Measurements from ENCODE around the gene ACSL4.

Gene ACSL4

GRCh38 chrX:109632906-109633504, 100.1 kb downstream of the ACSL4 start:
- H3K4me3 ChIP-seq (ENCODE audit: low read depth in 1 of 2, low read length in 2 of 2): no peak overlapping the region
- no peaks in the 10 kb centered on the region for H3K36me3 ChIP-seq (ENCODE audit: insufficient read depth, low read length)
- no peaks in the 10 kb centered on the region for H3K27me3 ChIP-seq (ENCODE audit: control insufficient read depth in 1 of 2, insufficient read depth in 2 of 2, low read length in 2 of 2)
- H3K9me3 ChIP-seq (ENCODE audit: low read length): no peaks in the 10 kb centered on the region
- H3K4me1 ChIP-seq (ENCODE audit: insufficient read depth, low read length): no peaks in the 10 kb centered on the region
- no peak overlapping the region for H3K9ac ChIP-seq (ENCODE audit: low read length)
- no peak overlapping the region for H3K27ac ChIP-seq (ENCODE audit: low read depth, low read length)

DNA sequence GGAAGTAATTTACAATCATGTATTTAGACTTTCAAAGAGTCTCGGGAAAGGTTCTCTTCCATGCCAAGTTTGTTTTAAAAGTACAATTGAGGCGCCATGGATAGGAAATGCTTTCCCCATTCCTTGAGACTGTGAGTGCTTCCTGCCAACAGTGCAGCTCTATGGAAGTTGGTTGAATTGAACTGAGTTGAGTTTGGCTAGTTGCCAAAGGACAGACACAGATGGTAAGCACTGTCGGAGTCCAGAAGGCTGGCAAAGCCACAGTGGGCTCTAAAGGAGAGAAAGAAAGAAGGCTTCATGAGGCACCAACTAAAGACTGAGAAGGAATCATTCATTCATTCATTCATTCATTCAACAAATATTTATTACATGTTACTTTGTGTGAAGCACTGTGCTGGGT, 103.7 kb downstream of the ACSL4 start:
- Histone ChIP-seq H3K9ac (ENCODE audit: low read length) (no peak overlapping the region), H3K27me3 (ENCODE audit: control insufficient read depth in 1 of 2, insufficient read depth in 2 of 2, low read length in 2 of 2) (peaks cover 0 to 13% of the 10 kb centered on the region in 2 donors)

GRCh38 chrX:109626637-109627036, 106.4 kb downstream of the ACSL4 start:
- Histone ChIP-seq H3K9ac (ENCODE audit: low read length) (no peak overlapping the region), H3K27me3 (ENCODE audit: control insufficient read depth in 1 of 2, insufficient read depth in 2 of 2, low read length in 2 of 2) (peaks cover 0 to 18% of the 10 kb centered on the region in 2 donors), H3K4me1 (ENCODE audit: insufficient read depth, low read length) (no peaks in the 10 kb centered on the region), H3K4me3 (ENCODE audit: low read depth in 1 of 2, low read length in 2 of 2) (no peak overlapping the region), H3K9me3 (ENCODE audit: low read length) (no peaks in the 10 kb centered on the region), H3K36me3 (ENCODE audit: insufficient read depth, low read length) (no peaks in the 10 kb centered on the region), H3K27ac (ENCODE audit: low read depth, low read length) (no peak overlapping the region)

More for the DNA sequence above, 103.7 kb downstream of the ACSL4 start:
- no peaks in the 10 kb centered on the region for H3K36me3 ChIP-seq (ENCODE audit: insufficient read depth, low read length)
- H3K27ac ChIP-seq (ENCODE audit: low read depth, low read length): no peak overlapping the region
- H3K4me3 ChIP-seq (ENCODE audit: low read depth in 1 of 2, low read length in 2 of 2): no peak overlapping the region
- no peaks in the 10 kb centered on the region for H3K9me3 ChIP-seq (ENCODE audit: low read length)
- H3K4me1 ChIP-seq (ENCODE audit: insufficient read depth, low read length): no peaks in the 10 kb centered on the region

DNA sequence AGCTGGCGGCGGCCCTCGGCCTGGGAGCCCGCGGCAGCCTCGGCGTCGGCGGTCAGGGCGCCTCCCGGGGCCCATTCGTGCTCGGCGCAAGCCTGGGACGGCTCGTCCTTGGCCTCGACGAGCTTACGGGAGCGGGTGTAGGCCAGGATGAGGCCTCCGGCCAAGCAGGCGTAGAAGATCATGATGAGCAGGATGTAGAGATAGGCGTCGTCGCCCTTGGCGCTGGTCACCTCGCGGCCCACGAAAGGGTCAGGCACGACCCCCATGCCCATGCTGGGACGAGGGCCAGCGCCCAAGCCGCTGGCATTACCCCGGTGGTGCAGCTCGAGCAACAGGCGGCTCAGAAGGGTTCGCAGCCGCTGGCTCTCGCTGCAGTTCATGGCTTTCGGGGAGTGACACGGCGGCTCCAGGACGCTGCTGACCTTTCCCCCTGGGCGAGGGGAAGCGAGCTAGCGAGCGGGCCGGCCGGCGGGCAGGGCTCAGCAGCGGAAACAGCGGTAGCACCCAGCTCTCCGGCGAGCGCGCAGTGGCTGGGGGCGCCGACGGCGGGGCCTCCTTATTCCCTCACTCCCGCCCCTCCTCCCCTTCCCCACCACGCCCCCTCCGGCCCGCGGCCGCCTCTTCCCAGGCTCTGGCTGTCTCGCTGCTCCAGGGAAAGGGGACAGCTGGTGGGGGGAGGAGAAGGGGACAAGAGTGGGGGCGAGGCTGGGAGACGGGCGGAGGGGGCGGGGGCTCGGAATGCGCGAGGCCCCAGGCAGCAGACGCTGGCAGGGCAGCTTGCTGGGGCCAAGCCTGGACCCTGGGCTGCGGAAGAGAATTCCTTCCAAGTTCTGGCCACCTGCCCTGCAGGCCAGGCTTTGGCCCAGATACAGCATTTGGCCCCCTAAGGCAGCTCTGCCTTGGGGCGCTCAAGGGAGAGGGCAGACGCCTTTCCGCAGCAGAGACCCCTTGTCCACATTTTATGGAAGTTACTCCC, 108.1 kb downstream of the ACSL4 start, which contains the start of gene KCNE5:
TSS of gene KCNE5 (minus strand) at position 532 of the 976 bp plus-strand sequence. CDS start at position 380, 152 bp downstream.
- no peak within 1 kb of the TSS for H3K27ac ChIP-seq (ENCODE audit: low read depth, low read length)
- H3K4me1 ChIP-seq (ENCODE audit: insufficient read depth, low read length): no peaks in the 10 kb centered on the region
- peaks cover 0 to 18% of the 10 kb centered on the region in 2 donors for H3K27me3 ChIP-seq (ENCODE audit: control insufficient read depth in 1 of 2, insufficient read depth in 2 of 2, low read length in 2 of 2)
- no peak within 1 kb of the TSS for H3K4me3 ChIP-seq (ENCODE audit: low read depth in 1 of 2, low read length in 2 of 2)
- no peak within 1 kb of the TSS for H3K9ac ChIP-seq (ENCODE audit: low read length)
- H3K36me3 ChIP-seq (ENCODE audit: insufficient read depth, low read length): no peaks in the 10 kb centered on the region
- H3K9me3 ChIP-seq (ENCODE audit: low read length): no peaks in the 10 kb centered on the region

GRCh38 chrX:109623997-109624396, 109.1 kb downstream of the ACSL4 start:
- H3K9me3 ChIP-seq (ENCODE audit: low read length): no peaks in the 10 kb centered on the region
- no peak overlapping the region for H3K27ac ChIP-seq (ENCODE audit: low read depth, low read length)
- H3K36me3 ChIP-seq (ENCODE audit: insufficient read depth, low read length): no peaks in the 10 kb centered on the region
- H3K27me3 ChIP-seq (ENCODE audit: control insufficient read depth in 1 of 2, insufficient read depth in 2 of 2, low read length in 2 of 2): peaks cover 0 to 18% of the 10 kb centered on the region in 2 donors
- H3K4me3 ChIP-seq (ENCODE audit: low read depth in 1 of 2, low read length in 2 of 2): no peak overlapping the region
- H3K4me1 ChIP-seq (ENCODE audit: insufficient read depth, low read length): no peaks in the 10 kb centered on the region
- no peak overlapping the region for H3K9ac ChIP-seq (ENCODE audit: low read length)

GRCh38 chrX:109622270-109622669, 110.8 kb downstream of the ACSL4 start:
- Histone ChIP-seq H3K27me3 (ENCODE audit: control insufficient read depth in 1 of 2, insufficient read depth in 2 of 2, low read length in 2 of 2) (peaks cover 0 to 18% of the 10 kb centered on the region in 2 donors), H3K4me1 (ENCODE audit: insufficient read depth, low read length) (no peaks in the 10 kb centered on the region), H3K27ac (ENCODE audit: low read depth, low read length) (no peak overlapping the region), H3K4me3 (ENCODE audit: low read depth in 1 of 2, low read length in 2 of 2) (no peak overlapping the region), H3K36me3 (ENCODE audit: insufficient read depth, low read length) (no peaks in the 10 kb centered on the region), H3K9ac (ENCODE audit: low read length) (no peak overlapping the region), H3K9me3 (ENCODE audit: low read length) (no peaks in the 10 kb centered on the region)

DNA sequence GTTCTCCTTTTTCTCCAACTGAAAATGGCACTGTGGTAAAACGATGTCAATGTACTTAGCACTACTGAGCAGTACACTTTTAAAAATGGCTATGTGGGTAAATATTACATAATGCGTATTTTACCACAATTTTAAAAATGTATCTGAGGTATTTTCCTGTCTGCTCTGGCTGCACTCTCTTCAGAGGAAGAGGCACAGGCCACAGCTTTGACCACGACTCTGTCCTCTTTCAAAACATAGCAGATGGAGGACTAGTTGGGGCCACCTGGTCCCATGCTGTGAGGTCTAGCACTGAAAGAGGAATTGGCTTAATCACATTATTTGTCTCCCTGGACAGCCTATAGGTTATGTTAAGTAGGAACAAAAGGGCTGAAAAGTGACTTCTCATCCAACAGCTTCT, 113.3 kb downstream of the ACSL4 start:
- no peaks in the 10 kb centered on the region for H3K36me3 ChIP-seq (ENCODE audit: insufficient read depth, low read length)
- H3K27me3 ChIP-seq (ENCODE audit: control insufficient read depth in 1 of 2, insufficient read depth in 2 of 2, low read length in 2 of 2): peaks cover 0 to 9% of the 10 kb centered on the region in 2 donors
- no peak overlapping the region for H3K9ac ChIP-seq (ENCODE audit: low read length)
- H3K4me3 ChIP-seq (ENCODE audit: low read depth in 1 of 2, low read length in 2 of 2): no peak overlapping the region
- H3K4me1 ChIP-seq (ENCODE audit: insufficient read depth, low read length): no peaks in the 10 kb centered on the region
- H3K9me3 ChIP-seq (ENCODE audit: low read length): no peaks in the 10 kb centered on the region
- no peak overlapping the region for H3K27ac ChIP-seq (ENCODE audit: low read depth, low read length)

- Histone ChIP-seq H3K27ac (ENCODE audit: low read depth, low read length) (no peak overlapping the region), H3K4me3 (ENCODE audit: low read depth in 1 of 2, low read length in 2 of 2) (no peak overlapping the region), H3K9ac (ENCODE audit: low read length) (no peak overlapping the region), H3K9me3 (ENCODE audit: low read length) (no peaks in the 10 kb centered on the region), H3K36me3 (ENCODE audit: insufficient read depth, low read length) (no peaks in the 10 kb centered on the region), H3K4me1 (ENCODE audit: insufficient read depth, low read length) (no peaks in the 10 kb centered on the region), H3K27me3 (ENCODE audit: control insufficient read depth in 1 of 2, insufficient read depth in 2 of 2, low read length in 2 of 2) (no peaks in the 10 kb centered on the region)
Observed at GRCh38 chrX:109614951-109615350, 118.1 kb downstream of the ACSL4 start.

GRCh38 chrX:109601486-109601885, 131.6 kb downstream of the ACSL4 start:
- Histone ChIP-seq H3K27ac (ENCODE audit: low read depth, low read length) (no peak overlapping the region), H3K9ac (ENCODE audit: low read length) (no peak overlapping the region)

GRCh38 chrX:109600237-109600651, 132.8 kb downstream of the ACSL4 start:
- no peaks in the 10 kb centered on the region for H3K9me3 ChIP-seq (ENCODE audit: low read length)
- no peak overlapping the region for H3K9ac ChIP-seq (ENCODE audit: low read length)
- no peaks in the 10 kb centered on the region for H3K4me1 ChIP-seq (ENCODE audit: insufficient read depth, low read length)
- no peaks in the 10 kb centered on the region for H3K36me3 ChIP-seq (ENCODE audit: insufficient read depth, low read length)
- H3K4me3 ChIP-seq (ENCODE audit: low read depth in 1 of 2, low read length in 2 of 2): no peak overlapping the region
- H3K27me3 ChIP-seq (ENCODE audit: control insufficient read depth in 1 of 2, insufficient read depth in 2 of 2, low read length in 2 of 2): peaks cover 0 to 13% of the 10 kb centered on the region in 2 donors
- H3K27ac ChIP-seq (ENCODE audit: low read depth, low read length): no peak overlapping the region

More at GRCh38 chrX:109601486-109601885, 131.6 kb downstream of the ACSL4 start:
- Histone ChIP-seq H3K4me3 (ENCODE audit: low read depth in 1 of 2, low read length in 2 of 2) (no peak overlapping the region), H3K4me1 (ENCODE audit: insufficient read depth, low read length) (no peaks in the 10 kb centered on the region), H3K9me3 (ENCODE audit: low read length) (no peaks in the 10 kb centered on the region), H3K36me3 (ENCODE audit: insufficient read depth, low read length) (no peaks in the 10 kb centered on the region), H3K27me3 (ENCODE audit: control insufficient read depth in 1 of 2, insufficient read depth in 2 of 2, low read length in 2 of 2) (peaks cover 0 to 13% of the 10 kb centered on the region in 2 donors)

- Histone ChIP-seq H3K4me3 (ENCODE audit: low read depth in 1 of 2, low read length in 2 of 2) (no peak overlapping the region), H3K36me3 (ENCODE audit: insufficient read depth, low read length) (no peaks in the 10 kb centered on the region), H3K9ac (ENCODE audit: low read length) (no peak overlapping the region), H3K9me3 (ENCODE audit: low read length) (no peaks in the 10 kb centered on the region), H3K4me1 (ENCODE audit: insufficient read depth, low read length) (no peaks in the 10 kb centered on the region), H3K27ac (ENCODE audit: low read depth, low read length) (no peak overlapping the region), H3K27me3 (ENCODE audit: control insufficient read depth in 1 of 2, insufficient read depth in 2 of 2, low read length in 2 of 2) (peaks cover 0 to 10% of the 10 kb centered on the region in 2 donors)
Observed at GRCh38 chrX:109596015-109596414, 137.0 kb downstream of the ACSL4 start.
